ENCODE results near the gene CRHBP. TPM values are rescaled to one million over a fixed set of nuclear protein-coding genes. Genes with fewer than 3 reads are reported as not detected.
A peak's percentile ranks its signal among the peaks of the same experiment; 100 is the strongest.

The CRHBP gene
- total RNA-seq, 1 experiment from 2014 or later, result not detected

GRCh38 chr5:76947082-76947503, 5.8 kb upstream of the CRHBP start:
- DNase-seq, result no peak

GRCh38 chr5:76953551-76954382, 922 bp downstream of the CRHBP start:
- Histone ChIP-seq H3K36me3 (no peaks in the 10 kb centered on the region), H3K4me3 (peak overlapping the region; percentile 26), H3K27me3 (peaks cover 29% of the 10 kb centered on the region), H3K9me3 (no peaks in the 10 kb centered on the region)
- peak; percentile 12 for DNase-seq

More at GRCh38 chr5:76947082-76947503, 5.8 kb upstream of the CRHBP start:
- Histone ChIP-seq H3K36me3 (no peaks in the 10 kb centered on the region), H3K27me3 (no peaks in the 10 kb centered on the region), H3K9me3 (no peaks in the 10 kb centered on the region), H3K4me3 (no peak overlapping the region)

GRCh38 chr5:76954383-76954763, 1.5 kb downstream of the CRHBP start:
- Histone ChIP-seq H3K4me3 (no peak overlapping the region; the same call in 1 of the 2 replicates), H3K9me3 (no peaks in the 10 kb centered on the region), H3K27me3 (peaks cover 29% of the 10 kb centered on the region), H3K36me3 (no peaks in the 10 kb centered on the region)
- no peak for DNase-seq

GRCh38 chr5:76956033-76956432, 3.2 kb downstream of the CRHBP start:
- H3K4me3 ChIP-seq, result no peak overlapping the region
- no peaks in the 10 kb centered on the region for H3K36me3 ChIP-seq
- H3K27me3 ChIP-seq, result peaks cover 29% of the 10 kb centered on the region
- DNase-seq, result no peak
- no peaks in the 10 kb centered on the region for H3K9me3 ChIP-seq

GRCh38 chr5:76958991-76959767, 6.3 kb downstream of the CRHBP start:
- Histone ChIP-seq H3K4me3 (no peak overlapping the region), H3K36me3 (no peaks in the 10 kb centered on the region), H3K27me3 (peaks cover 13% of the 10 kb centered on the region; the same call in 1 of the 2 replicates), H3K9me3 (no peaks in the 10 kb centered on the region)
- no peak for DNase-seq

GRCh38 chr5:76960004-76960625, 7.3 kb downstream of the CRHBP start:
- no peak for DNase-seq
- H3K27me3 ChIP-seq, result 0 out of 2 replicates have a peak, but pooled peaks cover 6% of the 10 kb centered on the region
- H3K9me3 ChIP-seq, result no peaks in the 10 kb centered on the region
- H3K36me3 ChIP-seq, result no peaks in the 10 kb centered on the region
- H3K4me3 ChIP-seq, result no peak overlapping the region

GRCh38 chr5:76964060-76964459, 11.2 kb downstream of the CRHBP start:
- H3K9me3 ChIP-seq, result no peaks in the 10 kb centered on the region
- no peak for DNase-seq
- H3K36me3 ChIP-seq, result no peaks in the 10 kb centered on the region
- H3K27me3 ChIP-seq, result no peaks in the 10 kb centered on the region
- H3K4me3 ChIP-seq, result no peak overlapping the region

- Histone ChIP-seq H3K4me3 (no peak overlapping the region), H3K27me3 (peaks cover 4% of the 10 kb centered on the region), H3K36me3 (no peaks in the 10 kb centered on the region), H3K9me3 (no peaks in the 10 kb centered on the region)
- no peak for DNase-seq
Measured at GRCh38 chr5:76971511-76971910, 18.7 kb downstream of the CRHBP start.

GRCh38 chr5:76972689-76973088, 19.8 kb downstream of the CRHBP start:
- no peaks in the 10 kb centered on the region for H3K36me3 ChIP-seq
- H3K27me3 ChIP-seq, result peaks cover 4% of the 10 kb centered on the region
- H3K9me3 ChIP-seq, result no peaks in the 10 kb centered on the region
- DNase-seq, result no peak
- H3K4me3 ChIP-seq, result no peak overlapping the region

- no peak for DNase-seq
Measured at GRCh38 chr5:76974785-76975184, 21.9 kb downstream of the CRHBP start.

GRCh38 chr5:76978869-76979268, 26.0 kb downstream of the CRHBP start:
- DNase-seq, result no peak
- Histone ChIP-seq H3K27me3 (peaks cover 6% of the 10 kb centered on the region; the same call in 1 of the 2 replicates), H3K9me3 (no peaks in the 10 kb centered on the region), H3K36me3 (no peaks in the 10 kb centered on the region), H3K4me3 (no peak overlapping the region)

More at GRCh38 chr5:76974785-76975184, 21.9 kb downstream of the CRHBP start:
- Histone ChIP-seq H3K9me3 (no peaks in the 10 kb centered on the region), H3K27me3 (peaks cover 4% of the 10 kb centered on the region), H3K36me3 (no peaks in the 10 kb centered on the region), H3K4me3 (no peak overlapping the region)

GRCh38 chr5:76980518-76981144, 27.8 kb downstream of the CRHBP start:
- Histone ChIP-seq H3K27me3 (0 out of 2 replicates have a peak, but pooled peaks cover 2% of the 10 kb centered on the region), H3K4me3 (no peak overlapping the region), H3K9me3 (no peaks in the 10 kb centered on the region), H3K36me3 (no peaks in the 10 kb centered on the region)
- DNase-seq, result no peak

GRCh38 chr5:76982450-76982849, 29.6 kb downstream of the CRHBP start:
- DNase-seq, result no peak
- H3K9me3 ChIP-seq, result no peaks in the 10 kb centered on the region
- H3K36me3 ChIP-seq, result no peaks in the 10 kb centered on the region
- no peak overlapping the region for H3K4me3 ChIP-seq
- H3K27me3 ChIP-seq, result 0 out of 2 replicates have a peak, but pooled peaks cover 2% of the 10 kb centered on the region

- Histone ChIP-seq H3K27me3 (0 out of 2 replicates have a peak, but pooled peaks cover 2% of the 10 kb centered on the region), H3K36me3 (no peaks in the 10 kb centered on the region), H3K4me3 (no peak overlapping the region), H3K9me3 (no peaks in the 10 kb centered on the region)
- DNase-seq, result no peak
Measured at GRCh38 chr5:76983468-76983867, 30.6 kb downstream of the CRHBP start.

GRCh38 chr5:76986825-76987526, 34.1 kb downstream of the CRHBP start:
- no peak for DNase-seq
- no peaks in the 10 kb centered on the region for H3K36me3 ChIP-seq
- H3K4me3 ChIP-seq, result no peak overlapping the region
- no peaks in the 10 kb centered on the region for H3K9me3 ChIP-seq
- H3K27me3 ChIP-seq, result no peaks in the 10 kb centered on the region

GRCh38 chr5:76990899-76991459, 38.1 kb downstream of the CRHBP start:
- no peak for DNase-seq

More at GRCh38 chr5:76990899-76991459, 38.1 kb downstream of the CRHBP start:
- Histone ChIP-seq H3K27me3 (no peaks in the 10 kb centered on the region), H3K4me3 (no peak overlapping the region), H3K36me3 (no peaks in the 10 kb centered on the region), H3K9me3 (no peaks in the 10 kb centered on the region)

Data from MG63 (cell line).